HG03095 (cell line): Measurements from ENCODE around the gene KRT32.

ENCODE experiments used
- ATAC-seq: cut with Tn5 transposase; IDR thresholded peaks from one replicate; pipeline ENCODE4 v1.9.1; 2021; ENCODE audit warnings: moderate library complexity; ENCODE audit not compliant: unreplicated experiment

The KRT32 gene

DNA sequence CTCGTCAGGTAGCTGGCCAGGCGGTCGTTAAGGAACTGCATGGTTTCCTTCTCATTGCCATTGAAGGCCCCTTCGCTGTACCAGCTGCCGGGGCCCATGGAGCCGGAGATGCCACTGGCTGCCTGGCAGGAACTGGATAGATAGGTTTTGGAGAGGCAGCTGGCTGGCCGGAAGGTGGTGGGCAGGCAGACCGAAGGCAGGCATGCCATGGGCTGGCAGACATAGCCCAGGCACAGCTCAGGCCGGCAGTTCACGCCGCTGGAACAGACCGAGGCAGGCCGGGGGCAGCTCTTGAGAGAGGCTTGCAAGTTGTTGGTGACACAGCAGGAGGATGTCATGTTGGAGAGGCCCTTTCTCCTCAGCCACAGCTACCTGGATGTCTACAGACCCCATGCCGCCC is at the start of gene KRT32:
KRT32 (minus strand) TSS at position 399 of the 400 bp plus-strand sequence; CDS start at position 338, 61 bp downstream.
- ATAC-seq = no peak

DNA sequence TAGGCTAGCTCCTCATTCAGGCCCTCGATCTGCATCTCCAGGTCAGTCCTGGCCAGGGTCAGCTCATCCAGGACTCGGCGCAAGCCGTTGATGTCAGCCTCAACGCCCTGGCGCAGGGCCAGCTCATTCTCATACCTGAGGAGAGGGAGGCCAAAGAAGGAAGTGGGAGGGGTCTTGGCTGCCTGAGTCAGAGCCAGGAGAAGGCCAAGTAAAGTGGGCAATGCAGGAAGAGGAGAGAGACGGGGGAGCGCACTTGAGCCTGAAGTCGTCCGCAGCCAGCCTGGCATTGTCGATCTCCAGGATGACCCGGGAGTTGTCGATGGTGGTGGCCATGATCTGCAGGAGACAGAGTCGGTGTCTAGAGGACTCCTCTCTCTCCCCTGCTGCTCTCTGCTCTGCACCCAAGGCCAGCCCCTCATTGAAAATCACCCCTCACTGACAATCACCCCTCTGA is 49.7 kb upstream of the KRT32 start:
- no peak for ATAC-seq

DNA sequence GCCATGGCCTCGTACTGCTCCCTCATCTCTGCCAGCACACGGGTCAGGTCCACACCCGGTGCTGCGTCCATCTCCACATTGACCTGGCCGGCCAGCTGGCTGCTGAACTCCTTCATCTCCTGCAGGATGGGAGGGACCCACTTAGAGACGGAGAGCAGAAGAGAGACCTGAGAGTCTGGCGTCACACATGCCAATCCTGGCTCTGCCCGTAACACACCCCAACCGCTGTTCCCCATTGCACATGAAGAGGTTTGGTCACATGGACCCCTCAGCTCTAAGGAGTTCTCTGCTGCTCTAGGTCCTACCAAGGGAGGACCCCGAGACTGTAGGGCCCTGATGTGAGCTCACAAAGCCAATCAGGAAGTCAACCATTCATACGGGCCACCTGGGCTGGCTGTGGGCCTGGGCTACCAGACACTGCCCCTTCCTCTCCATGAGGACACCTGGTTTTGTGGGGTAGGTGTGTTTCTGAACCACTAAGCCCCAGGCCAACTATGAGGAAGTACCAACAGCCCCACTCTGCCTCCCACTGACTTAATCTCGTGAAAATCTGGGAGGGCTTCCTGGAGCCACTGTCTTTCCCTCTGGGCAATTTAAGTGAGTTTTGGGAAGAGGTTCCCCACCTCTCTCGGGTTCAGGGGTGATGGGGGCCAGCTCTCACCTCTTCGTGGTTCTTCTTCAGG is 49.1 kb upstream of the KRT32 start:
- ATAC-seq = no peak

GRCh38 chr17:41513168-41513547 is 46.0 kb upstream of the KRT32 start:
- no peak for ATAC-seq

- no peak for ATAC-seq
Observed at GRCh38 chr17:41512546-41513167, 45.5 kb upstream of the KRT32 start.

DNA sequence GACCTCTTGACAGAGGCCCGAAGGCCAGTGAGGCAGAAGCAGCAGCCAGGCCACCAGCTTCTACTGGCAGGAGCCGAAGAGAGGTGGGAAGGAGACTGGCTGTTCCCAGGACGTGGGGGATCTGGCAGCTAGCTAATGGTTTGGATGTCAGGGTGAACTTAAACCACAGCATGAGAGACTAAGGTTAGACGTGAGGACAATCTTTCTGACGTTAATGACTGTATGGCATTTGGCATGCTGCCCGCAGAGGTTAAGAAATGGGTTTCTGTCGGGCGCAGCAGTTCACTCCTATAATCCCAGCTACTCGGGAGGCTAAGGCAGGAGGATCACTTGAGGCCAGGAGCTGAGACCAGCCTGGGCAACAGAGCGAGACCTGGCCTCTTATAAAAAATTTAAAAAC is 44.5 kb upstream of the KRT32 start:
- ATAC-seq = no peak

DNA sequence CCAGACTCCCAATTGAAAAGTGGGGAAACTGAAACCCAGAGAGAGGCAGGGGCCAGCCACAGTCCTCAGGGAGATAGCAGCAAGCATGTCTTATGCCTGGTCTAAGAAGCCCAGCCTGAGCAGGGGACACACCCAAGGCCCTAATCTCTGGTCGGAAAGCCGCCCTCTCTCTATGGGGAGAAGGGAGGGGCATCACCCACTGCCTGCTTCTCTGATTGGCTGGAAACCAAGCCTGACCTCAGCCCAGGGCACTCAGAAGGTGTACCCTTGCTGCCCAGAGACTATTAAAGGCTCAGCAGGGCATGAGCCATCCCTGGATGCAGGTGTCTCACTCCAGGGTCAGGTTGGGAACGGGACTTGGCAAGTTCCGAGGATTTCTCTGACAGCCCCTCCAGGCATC is 43.9 kb upstream of the KRT32 start:
- ATAC-seq = no peak

DNA sequence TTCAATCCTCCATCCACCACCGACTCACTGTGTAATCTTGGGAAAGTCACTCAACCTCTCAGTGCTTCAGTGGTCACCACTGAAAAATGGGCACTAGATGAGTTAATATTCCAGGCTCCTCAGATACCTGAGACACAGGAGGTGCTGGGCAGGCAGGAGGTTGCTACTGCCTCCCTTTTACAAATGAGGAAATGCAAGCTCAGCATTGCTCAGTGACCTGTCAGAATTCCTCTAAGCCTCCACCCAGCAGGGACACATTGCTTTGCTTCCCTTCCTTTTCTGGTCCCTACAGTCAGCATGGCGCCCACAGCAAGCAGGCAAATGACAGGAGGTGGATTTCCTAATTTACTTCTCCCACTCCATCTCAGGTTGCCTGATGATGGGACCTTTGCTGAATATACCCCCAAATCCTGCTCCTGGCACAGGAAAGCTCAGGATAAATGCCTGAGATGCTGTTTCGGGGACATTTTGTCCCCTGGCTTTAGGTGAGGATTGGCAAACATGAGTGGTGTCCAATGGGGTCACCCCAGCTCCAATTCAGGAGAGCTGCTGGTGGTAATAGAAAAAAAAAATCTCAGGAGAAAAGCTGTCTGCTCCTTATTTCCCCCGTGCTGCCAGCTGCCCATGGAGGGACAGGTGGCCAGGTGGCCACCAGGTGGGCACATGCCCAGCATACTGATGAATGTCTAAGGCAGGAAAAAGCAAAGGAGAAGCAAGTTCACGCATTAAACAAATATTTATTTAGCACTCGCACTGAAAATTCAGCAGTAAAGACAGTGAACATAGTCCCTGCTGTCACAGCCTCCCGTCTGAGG is 43.3 kb upstream of the KRT32 start:
- no peak for ATAC-seq

DNA sequence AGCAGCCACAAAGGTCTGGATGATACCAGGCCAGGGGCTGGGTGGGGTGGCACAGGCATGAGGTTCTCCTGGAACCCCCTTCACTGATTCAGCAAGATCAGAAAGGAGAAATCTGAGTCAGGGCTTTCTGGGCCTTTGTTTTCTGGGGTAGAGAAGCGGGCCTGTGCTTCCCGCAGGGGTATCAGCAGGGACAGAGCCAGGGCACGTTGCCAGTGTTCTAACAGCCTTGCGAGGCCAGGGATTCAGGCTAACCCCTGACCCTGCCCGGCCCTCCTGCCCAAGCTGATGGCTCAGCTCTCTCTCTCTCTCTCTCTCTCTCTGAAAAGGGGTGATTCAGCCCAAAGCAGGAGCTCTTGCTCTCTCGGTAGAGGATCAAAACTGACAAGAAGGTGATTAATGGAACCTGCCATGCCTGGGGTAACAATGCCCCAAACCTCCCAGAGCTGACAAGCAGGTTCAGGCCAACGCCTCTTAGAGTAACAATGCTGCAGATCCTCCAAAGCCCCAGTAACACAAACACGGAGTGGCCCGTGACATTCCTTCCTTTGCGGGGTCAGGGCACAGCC is 40.2 kb upstream of the KRT32 start:
- ATAC-seq = no peak

DNA sequence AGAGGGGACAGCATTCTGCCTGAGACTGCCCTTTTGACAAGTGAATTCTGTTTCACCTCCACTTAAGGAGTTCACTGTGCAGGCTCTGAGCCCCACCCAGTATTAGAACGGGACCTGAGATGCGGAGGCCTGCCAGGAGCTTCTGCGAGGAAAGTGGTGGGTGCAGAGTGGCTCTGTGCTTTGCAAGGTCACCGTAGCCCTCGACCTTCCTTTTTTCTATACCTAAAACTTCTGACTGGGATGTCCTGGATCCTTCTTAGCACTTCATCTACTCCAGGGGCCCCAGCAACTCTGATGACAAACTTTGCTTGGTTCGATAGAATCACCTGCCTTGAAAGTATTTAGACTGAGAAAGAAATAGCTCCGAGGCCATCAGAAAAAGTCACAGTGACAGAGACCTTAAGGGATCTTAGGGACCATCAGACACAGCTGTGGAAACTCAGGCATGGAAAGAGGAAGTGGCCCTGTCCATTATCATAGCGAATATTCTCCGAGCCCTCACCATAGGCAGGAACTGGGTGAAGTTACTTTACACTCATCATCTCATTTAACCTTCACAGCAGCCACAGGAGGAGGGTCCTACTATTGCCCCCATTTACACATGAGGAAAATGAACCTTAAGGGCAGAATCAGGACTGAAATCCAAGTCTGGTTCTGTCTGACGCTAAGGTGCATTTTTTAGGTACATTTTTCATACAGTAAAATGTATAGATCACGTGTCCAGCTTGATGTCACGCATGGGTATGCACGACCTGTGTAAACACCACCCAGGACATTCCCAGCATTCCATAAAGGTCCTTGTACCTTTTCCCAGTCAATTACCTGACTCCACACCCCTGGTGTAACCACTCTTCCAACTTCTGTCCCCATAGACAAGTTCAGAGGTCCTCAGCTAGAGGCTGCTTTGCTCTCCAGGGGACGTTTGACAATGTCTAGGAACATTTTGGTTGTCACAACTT is 38.9 kb upstream of the KRT32 start:
- no peak for ATAC-seq

GRCh38 chr17:41505007-41505808 is 38.0 kb upstream of the KRT32 start, which contains the start of gene KRT13:
TSS of gene KRT13 (minus strand) at chr17:41505612. CDS start at chr17:41505550, 62 bp downstream.
- ATAC-seq = no peak

GRCh38 chr17:41504246-41504977 is 37.2 kb upstream of the KRT32 start:
- no peak for ATAC-seq

- no peak for ATAC-seq
Observed at GRCh38 chr17:41503202-41503601, 36.0 kb upstream of the KRT32 start.

GRCh38 chr17:41500131-41500911 is 33.1 kb upstream of the KRT32 start:
- no peak for ATAC-seq

DNA sequence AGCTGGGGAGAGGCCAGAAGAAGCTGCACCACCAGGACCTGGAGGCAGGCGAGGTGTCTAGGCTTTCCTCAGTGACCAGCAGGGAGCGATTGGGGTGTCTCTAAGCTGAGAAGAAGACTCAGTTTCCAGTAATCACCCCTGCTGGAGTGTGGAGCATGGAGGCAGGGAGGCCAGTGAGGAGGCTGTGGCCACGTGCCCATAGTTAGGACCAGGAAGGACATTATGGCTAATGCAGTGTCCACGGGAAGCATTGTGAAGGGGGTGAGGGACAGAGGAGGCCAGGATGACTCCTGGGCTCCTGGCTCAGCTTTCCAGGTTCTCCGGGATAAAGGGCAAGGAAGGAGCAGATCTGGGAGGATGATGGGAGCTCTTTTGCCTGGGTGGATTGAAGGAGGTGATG is 32.5 kb upstream of the KRT32 start:
- ATAC-seq = no peak

DNA sequence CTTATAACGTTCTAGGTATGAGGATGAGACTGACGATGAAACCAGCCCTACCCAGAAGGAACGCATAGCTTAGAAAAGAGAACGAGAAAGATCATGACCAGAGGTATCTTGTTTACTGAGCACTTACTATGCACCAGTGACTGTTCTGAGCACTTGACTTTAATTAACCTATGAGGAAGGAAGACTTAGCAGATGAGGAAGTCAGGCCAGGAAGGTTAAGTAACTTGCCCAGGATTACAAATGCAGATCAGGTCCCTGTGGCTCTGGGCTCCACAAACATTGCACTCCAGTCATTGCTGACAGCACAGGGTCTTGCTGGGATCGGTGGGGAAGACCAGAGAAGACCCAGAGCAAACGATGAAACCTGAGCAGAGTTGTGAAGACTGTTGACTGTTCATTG is 31.1 kb upstream of the KRT32 start:
- ATAC-seq = no peak

- no peak for ATAC-seq
Observed at GRCh38 chr17:41496803-41497484, 29.8 kb upstream of the KRT32 start.
